ENCODE measurements around the gene AIFM3.

AIFM3 gene

DNA sequence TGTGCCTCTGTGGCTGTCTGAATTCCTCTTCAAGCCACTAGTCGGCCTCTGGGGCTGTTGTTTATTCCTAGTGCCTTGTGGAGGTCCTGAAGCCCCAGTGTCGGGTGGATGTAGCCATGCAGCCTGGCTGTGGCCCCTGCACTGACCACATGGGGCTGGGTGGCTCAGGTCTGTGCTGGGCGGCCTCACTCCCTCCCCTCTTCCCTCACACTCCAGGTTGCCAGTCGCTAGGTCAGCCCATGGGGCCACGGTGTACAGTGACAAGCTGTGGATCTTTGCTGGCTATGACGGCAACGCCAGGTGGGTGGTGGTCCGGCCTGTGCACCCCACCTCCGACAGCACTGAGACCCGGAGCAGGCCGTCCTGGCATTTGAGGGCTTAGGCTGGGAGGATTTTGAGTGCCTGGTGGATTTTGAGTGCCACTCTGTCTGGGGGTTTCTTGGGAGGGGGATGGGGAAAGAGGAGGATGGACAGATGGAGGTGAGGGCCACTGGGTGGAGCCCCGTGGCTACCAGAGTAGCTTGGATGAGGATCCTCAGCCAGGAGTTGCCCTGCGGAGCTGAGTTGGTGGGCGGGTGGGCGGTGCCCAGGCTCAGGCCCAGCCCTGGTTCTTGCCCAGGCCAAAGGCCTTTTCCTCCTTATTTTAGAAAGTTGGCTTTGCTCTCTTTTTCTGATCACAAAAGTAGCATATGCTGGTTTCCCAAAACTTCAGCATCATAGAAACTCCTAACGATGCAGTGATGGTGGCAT, 21.7 kb downstream of the AIFM3 start:
- no peaks in the 10 kb centered on the region for H3K9me3 ChIP-seq
- H3K27me3 ChIP-seq: no peaks in the 10 kb centered on the region
- peaks cover 0 to 6% (median under 1%) of the 10 kb centered on the region in 4 donors for H3K4me1 ChIP-seq
- no peak overlapping the region for H3K4me3 ChIP-seq
- H3K36me3 ChIP-seq: peaks cover 25 to 90% (median 58%) of the 10 kb centered on the region in 3 donors
- TF ChIP-seq, protein P1, sequence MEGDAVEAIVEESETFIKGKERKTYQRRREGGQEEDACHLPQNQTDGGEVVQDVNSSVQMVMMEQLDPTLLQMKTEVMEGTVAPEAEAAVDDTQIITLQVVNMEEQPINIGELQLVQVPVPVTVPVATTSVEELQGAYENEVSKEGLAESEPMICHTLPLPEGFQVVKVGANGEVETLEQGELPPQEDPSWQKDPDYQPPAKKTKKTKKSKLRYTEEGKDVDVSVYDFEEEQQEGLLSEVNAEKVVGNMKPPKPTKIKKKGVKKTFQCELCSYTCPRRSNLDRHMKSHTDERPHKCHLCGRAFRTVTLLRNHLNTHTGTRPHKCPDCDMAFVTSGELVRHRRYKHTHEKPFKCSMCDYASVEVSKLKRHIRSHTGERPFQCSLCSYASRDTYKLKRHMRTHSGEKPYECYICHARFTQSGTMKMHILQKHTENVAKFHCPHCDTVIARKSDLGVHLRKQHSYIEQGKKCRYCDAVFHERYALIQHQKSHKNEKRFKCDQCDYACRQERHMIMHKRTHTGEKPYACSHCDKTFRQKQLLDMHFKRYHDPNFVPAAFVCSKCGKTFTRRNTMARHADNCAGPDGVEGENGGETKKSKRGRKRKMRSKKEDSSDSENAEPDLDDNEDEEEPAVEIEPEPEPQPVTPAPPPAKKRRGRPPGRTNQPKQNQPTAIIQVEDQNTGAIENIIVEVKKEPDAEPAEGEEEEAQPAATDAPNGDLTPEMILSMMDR (IDR thresholded peaks at IDR 0.05): no peak
- no peak for DNase-seq
- H3K27ac ChIP-seq: no peak overlapping the region
- intact Hi-C loops (cut with DNase I; ENCODE audit: low total_unique reads): no loop called here

DNA sequence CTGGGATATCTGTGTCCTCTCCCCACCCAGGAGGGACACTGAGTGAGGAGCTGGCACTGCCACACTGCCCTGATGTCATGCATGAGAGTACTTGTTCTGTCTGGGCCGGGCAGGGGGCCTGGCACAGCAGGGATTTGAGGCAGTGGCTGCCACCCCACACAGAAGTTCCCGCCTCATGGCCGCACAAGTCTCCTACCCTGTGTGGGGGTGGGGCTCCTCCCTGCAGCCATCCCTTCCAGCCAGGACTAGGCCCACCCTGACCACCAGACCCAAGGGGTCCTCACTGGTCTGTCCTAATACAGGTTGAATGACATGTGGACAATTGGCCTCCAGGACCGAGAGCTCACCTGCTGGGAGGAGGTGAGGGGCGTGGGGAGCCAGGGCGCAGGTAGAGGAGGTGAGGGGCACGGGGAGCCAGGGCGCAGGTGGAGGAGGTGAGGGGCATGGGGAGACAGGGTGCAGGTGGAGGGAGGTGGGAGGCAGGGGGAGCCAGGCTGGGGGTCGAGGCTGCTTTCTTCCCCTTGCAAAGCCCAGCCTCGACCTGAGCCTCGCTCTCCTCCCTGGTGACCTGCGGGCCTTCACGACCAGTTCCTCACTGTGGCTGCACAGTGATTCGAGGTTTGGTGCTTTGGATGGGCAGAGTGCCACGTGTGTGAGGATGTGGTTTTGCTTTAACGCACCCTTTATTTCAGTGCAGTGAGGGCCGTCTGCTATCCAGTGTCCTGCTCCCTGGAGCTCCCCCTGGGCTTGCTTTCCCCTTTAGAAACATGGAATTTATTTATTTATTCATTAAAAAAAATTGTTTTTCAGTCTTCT, 22.5 kb downstream of the AIFM3 start:
- H3K27me3 ChIP-seq: no peaks in the 10 kb centered on the region
- intact Hi-C loops (cut with DNase I; ENCODE audit: low total_unique reads): no loop called here

DNA sequence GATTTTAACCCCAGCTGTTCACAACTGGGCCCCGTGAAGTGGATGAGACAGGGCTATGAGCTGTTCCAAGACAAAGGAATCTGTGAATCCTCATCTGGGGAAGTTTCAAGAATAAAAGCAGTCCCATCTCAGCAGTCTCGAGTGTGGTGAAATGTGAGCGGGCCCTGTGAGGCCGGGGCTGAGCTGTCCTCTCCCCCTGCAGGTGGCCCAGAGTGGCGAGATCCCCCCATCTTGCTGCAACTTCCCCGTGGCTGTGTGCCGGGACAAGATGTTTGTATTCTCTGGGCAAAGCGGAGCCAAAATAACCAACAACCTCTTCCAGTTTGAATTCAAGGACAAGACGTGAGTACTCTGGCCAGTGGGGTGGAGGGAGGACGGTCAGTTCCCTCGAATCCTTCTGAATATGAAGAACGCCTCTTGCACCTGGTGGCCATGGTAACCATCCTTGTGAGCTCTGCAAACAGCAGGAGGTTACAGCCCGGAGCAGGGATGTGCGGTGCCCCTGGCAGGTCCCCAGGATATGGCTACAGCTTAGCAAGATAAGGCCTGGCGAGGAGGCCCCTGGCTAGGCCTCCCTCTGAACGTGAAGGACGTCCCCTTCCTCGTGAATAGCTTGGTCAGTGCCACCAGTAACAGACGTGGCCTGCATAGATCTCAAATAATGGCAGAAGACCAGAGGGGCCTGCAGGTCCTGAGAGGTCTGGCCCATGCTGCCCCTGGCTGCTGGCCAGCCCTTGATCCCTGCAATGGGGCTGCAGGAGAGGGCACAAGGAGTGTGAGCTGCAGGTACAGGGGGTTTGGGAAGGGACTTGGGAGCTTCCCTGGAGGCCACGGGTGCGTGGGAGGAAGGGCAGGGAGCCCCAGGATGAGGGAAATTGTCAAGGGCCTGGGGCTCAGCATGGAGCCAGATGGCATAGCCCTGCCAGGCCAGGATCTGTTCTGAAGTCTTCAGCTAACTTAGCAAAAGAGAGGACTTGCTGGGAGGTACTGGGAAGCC, 23.4 kb downstream of the AIFM3 start:
- DNase-seq: no peak
- Histone ChIP-seq H3K36me3 (peaks cover 33 to 94% (median 61%) of the 10 kb centered on the region in 3 donors), H3K27ac (no peak overlapping the region), H3K9me3 (no peaks in the 10 kb centered on the region), H3K4me3 (no peak overlapping the region), H3K27me3 (no peaks in the 10 kb centered on the region), H3K4me1 (no peaks in the 10 kb centered on the region)
- intact Hi-C loops (cut with DNase I; ENCODE audit: low total_unique reads): no loop called here
- TF ChIP-seq, protein P1 (IDR thresholded peaks at IDR 0.05): no peak

More for the DNA sequence above, 22.5 kb downstream of the AIFM3 start:
- H3K4me3 ChIP-seq: no peak overlapping the region
- peaks cover 31 to 90% (median 63%) of the 10 kb centered on the region in 3 donors for H3K36me3 ChIP-seq
- H3K27ac ChIP-seq: no peak overlapping the region
- TF ChIP-seq, protein P1 (IDR thresholded peaks at IDR 0.05): no peak
- no peak for DNase-seq
- no peaks in the 10 kb centered on the region for H3K9me3 ChIP-seq
- H3K4me1 ChIP-seq: no peaks in the 10 kb centered on the region

DNA sequence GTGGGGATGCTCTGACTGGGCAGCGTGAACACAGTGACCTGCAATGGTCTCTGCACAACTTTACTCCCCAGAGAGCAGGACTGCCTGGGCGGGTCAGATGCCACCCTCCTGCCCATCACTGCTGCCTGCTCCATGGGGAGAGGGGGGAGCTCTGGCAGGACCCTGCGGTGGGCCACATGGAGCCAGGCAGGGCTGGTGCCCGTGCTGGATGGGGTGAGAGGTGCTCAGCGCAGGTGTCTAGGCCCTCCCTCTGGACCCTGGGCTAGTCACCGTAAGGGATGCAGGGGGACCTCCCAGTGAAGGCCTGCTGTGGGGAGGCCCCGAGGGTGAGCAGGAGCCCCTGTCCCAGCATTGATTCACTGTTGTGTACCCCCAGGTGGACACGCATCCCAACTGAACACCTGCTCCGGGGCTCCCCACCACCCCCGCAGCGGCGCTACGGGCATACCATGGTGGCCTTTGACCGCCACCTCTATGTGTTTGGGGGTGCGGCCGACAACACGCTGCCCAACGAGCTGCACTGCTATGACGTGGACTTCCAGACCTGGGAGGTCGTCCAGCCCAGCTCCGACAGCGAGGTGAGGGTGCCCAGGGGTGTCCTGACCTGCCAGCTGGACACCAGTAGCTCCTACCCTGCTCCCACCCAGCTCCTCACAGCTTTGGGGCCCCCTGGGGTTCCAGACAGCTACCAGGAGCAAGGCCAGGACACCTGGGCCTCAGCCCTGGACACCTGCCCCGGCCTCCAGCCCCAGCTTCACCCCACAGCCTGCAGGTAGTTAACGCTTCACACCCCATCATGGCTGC, 24.4 kb downstream of the AIFM3 start:
- no peaks in the 10 kb centered on the region for H3K27me3 ChIP-seq
- H3K36me3 ChIP-seq: peaks cover 33 to 97% (median 63%) of the 10 kb centered on the region in 3 donors
- no peak overlapping the region for H3K27ac ChIP-seq
- TF ChIP-seq, protein P1 (IDR thresholded peaks at IDR 0.05): no peak
- intact Hi-C loops (cut with DNase I; ENCODE audit: low total_unique reads): no loop called here
- H3K4me1 ChIP-seq: no peaks in the 10 kb centered on the region
- no peaks in the 10 kb centered on the region for H3K9me3 ChIP-seq
- H3K4me3 ChIP-seq: no peak overlapping the region
- DNase-seq: no peak
